ENCODE data around the gene ZNF526.

ZNF526 gene

GRCh38 chr19:42196011-42197001, 23.8 kb upstream of the ZNF526 start:
- no peak for DNase-seq (ENCODE audit: low read depth in 2 of 2)

GRCh38 chr19:42197375-42197817, 22.7 kb upstream of the ZNF526 start:
- DNase-seq (ENCODE audit: low read depth in 2 of 2): no peak

- DNase-seq (ENCODE audit: low read depth in 2 of 2): peak in 1 of 2 donors; percentile 44
These were observed 21.3 kb upstream of the ZNF526 start for GRCh38 chr19:42198676-42199439.

GRCh38 chr19:42199440-42200115, 20.5 kb upstream of the ZNF526 start:
- DNase-seq (ENCODE audit: low read depth in 2 of 2): peak; percentile 49 to 61

- no peak for DNase-seq (ENCODE audit: low read depth in 2 of 2)
These were observed 19.9 kb upstream of the ZNF526 start for GRCh38 chr19:42200116-42200715.

GRCh38 chr19:42201489-42202289, 18.4 kb upstream of the ZNF526 start:
- peak in 1 of 2 donors; percentile 38 for DNase-seq (ENCODE audit: low read depth in 2 of 2)

- no peak for DNase-seq (ENCODE audit: low read depth in 2 of 2)
These were observed 17.7 kb upstream of the ZNF526 start for GRCh38 chr19:42202290-42202880.

- DNase-seq (ENCODE audit: low read depth in 2 of 2): no peak
These were observed 16.4 kb upstream of the ZNF526 start for GRCh38 chr19:42203700-42204099.

GRCh38 chr19:42204664-42205063, 15.4 kb upstream of the ZNF526 start:
- no peak for DNase-seq (ENCODE audit: low read depth in 2 of 2)

- DNase-seq (ENCODE audit: low read depth in 2 of 2): no peak
These were observed 13.0 kb upstream of the ZNF526 start for GRCh38 chr19:42206871-42207755.

- DNase-seq (ENCODE audit: low read depth in 2 of 2): no peak
These were observed 12.3 kb upstream of the ZNF526 start for GRCh38 chr19:42207767-42208271.

- no peak for DNase-seq (ENCODE audit: low read depth in 2 of 2)
These were observed 11.5 kb upstream of the ZNF526 start for GRCh38 chr19:42208612-42209011.

GRCh38 chr19:42212886-42213285, 7.2 kb upstream of the ZNF526 start:
- no peak for DNase-seq (ENCODE audit: low read depth in 2 of 2)

GRCh38 chr19:42214810-42215485, 5.2 kb upstream of the ZNF526 start:
- no peak for DNase-seq (ENCODE audit: low read depth in 2 of 2)

- DNase-seq (ENCODE audit: low read depth in 2 of 2): peak; percentile 13 to 23
These were observed 3.2 kb upstream of the ZNF526 start for GRCh38 chr19:42216653-42217519.

- peak; percentile 99 to 100 for DNase-seq (ENCODE audit: low read depth in 2 of 2)
These were observed 2.3 kb upstream of the ZNF526 start, which contains the start of gene DEDD2 for GRCh38 chr19:42217520-42218437. TSS of gene DEDD2 (minus strand) at chr19:42217677. CDS start at chr19:42217007, 670 bp downstream.

All from stimulated activated CD8-positive, alpha-beta memory T cell treated with anti-CD3 and anti-CD28 coated beads, Interleukin-2, amount 100 ng/mL, for 48 hours (primary cell).